ENCODE measurements around the gene TSPAN3.

The TSPAN3 gene

GRCh38 chr15:77070495-77071304, at the start of gene TSPAN3:
TSPAN3 (minus strand) TSS chr15:77071109; CDS start chr15:77070954, 155 bp downstream.
- Mint-ChIP-seq H3K4me1 (peaks cover 36% of the 10 kb centered on the region), H3K9me3 (no peaks in the 10 kb centered on the region), H3K27me3 (no peaks in the 10 kb centered on the region), H3K36me3 (peaks cover 9% of the 10 kb centered on the region), H3K27ac (peak within 1 kb of the TSS; percentile 86), H3K4me3 (peak within 1 kb of the TSS; percentile 90)
- peak; percentile 92 for ATAC-seq (ENCODE audit: low read depth)
- DNase-seq (ENCODE audit: low spot score in 2 of 2): peak; percentile 92 to 93

GRCh38 chr15:77120576-77120975, 49.7 kb upstream of the TSPAN3 start:
- Mint-ChIP-seq H3K27ac (no peak overlapping the region), H3K4me3 (no peak overlapping the region), H3K27me3 (no peaks in the 10 kb centered on the region), H3K4me1 (peaks cover 34% of the 10 kb centered on the region), H3K9me3 (no peaks in the 10 kb centered on the region), H3K36me3 (no peaks in the 10 kb centered on the region)
- no peak for ATAC-seq (ENCODE audit: low read depth)
- DNase-seq (ENCODE audit: low spot score in 2 of 2): no peak

GRCh38 chr15:77119446-77119845, 48.5 kb upstream of the TSPAN3 start:
- Mint-ChIP-seq H3K9me3 (no peaks in the 10 kb centered on the region), H3K36me3 (peaks cover 4% of the 10 kb centered on the region), H3K27ac (peak overlapping the region; percentile 11), H3K4me3 (no peak overlapping the region), H3K4me1 (peaks cover 34% of the 10 kb centered on the region), H3K27me3 (no peaks in the 10 kb centered on the region)
- DNase-seq (ENCODE audit: low spot score in 2 of 2): no peak
- no peak for ATAC-seq (ENCODE audit: low read depth)

GRCh38 chr15:77118882-77119321, 48.0 kb upstream of the TSPAN3 start:
- ATAC-seq (ENCODE audit: low read depth): peak; percentile 65
- Mint-ChIP-seq H3K4me3 (no peak overlapping the region), H3K27me3 (no peaks in the 10 kb centered on the region), H3K4me1 (peaks cover 28% of the 10 kb centered on the region), H3K9me3 (no peaks in the 10 kb centered on the region), H3K36me3 (peaks cover 7% of the 10 kb centered on the region), H3K27ac (peak overlapping the region; percentile 11)
- peak in 1 of 2 donors; percentile 42 for DNase-seq (ENCODE audit: low spot score in 2 of 2)

GRCh38 chr15:77115179-77115578, 44.3 kb upstream of the TSPAN3 start:
- Mint-ChIP-seq H3K36me3 (peaks cover 20% of the 10 kb centered on the region), H3K27me3 (no peaks in the 10 kb centered on the region), H3K9me3 (no peaks in the 10 kb centered on the region), H3K27ac (no peak overlapping the region), H3K4me1 (peaks cover 16% of the 10 kb centered on the region), H3K4me3 (no peak overlapping the region)
- ATAC-seq (ENCODE audit: low read depth) (no peak), DNase-seq (ENCODE audit: low spot score in 2 of 2) (no peak)

- peaks cover 9% of the 10 kb centered on the region for H3K4me1 Mint-ChIP-seq
- H3K36me3 Mint-ChIP-seq: peaks cover 20% of the 10 kb centered on the region
- no peak overlapping the region for H3K4me3 Mint-ChIP-seq
- no peaks in the 10 kb centered on the region for H3K27me3 Mint-ChIP-seq
- H3K9me3 Mint-ChIP-seq: no peaks in the 10 kb centered on the region
- ATAC-seq (ENCODE audit: low read depth): no peak
- no peak for DNase-seq (ENCODE audit: low spot score in 2 of 2)
- no peak overlapping the region for H3K27ac Mint-ChIP-seq
Observed at GRCh38 chr15:77112838-77113504, 42.1 kb upstream of the TSPAN3 start.

GRCh38 chr15:77111789-77112188, 40.9 kb upstream of the TSPAN3 start:
- Mint-ChIP-seq H3K36me3 (peaks cover 20% of the 10 kb centered on the region), H3K27ac (no peak overlapping the region), H3K27me3 (no peaks in the 10 kb centered on the region), H3K4me3 (no peak overlapping the region), H3K9me3 (no peaks in the 10 kb centered on the region), H3K4me1 (peaks cover 17% of the 10 kb centered on the region)
- DNase-seq (ENCODE audit: low spot score in 2 of 2) (no peak), ATAC-seq (ENCODE audit: low read depth) (no peak)

- Mint-ChIP-seq H3K27ac (peak overlapping the region; percentile 61), H3K9me3 (no peaks in the 10 kb centered on the region), H3K27me3 (no peaks in the 10 kb centered on the region), H3K36me3 (peaks cover 5% of the 10 kb centered on the region), H3K4me3 (no peak overlapping the region), H3K4me1 (peaks cover 9% of the 10 kb centered on the region)
- peak; percentile 52 for ATAC-seq (ENCODE audit: low read depth)
- DNase-seq (ENCODE audit: low spot score in 2 of 2): peak in 1 of 2 donors; percentile 22
Observed at GRCh38 chr15:77107531-77108355, 36.8 kb upstream of the TSPAN3 start.

GRCh38 chr15:77107068-77107467, 36.2 kb upstream of the TSPAN3 start:
- no peak for ATAC-seq (ENCODE audit: low read depth)
- H3K36me3 Mint-ChIP-seq: peaks cover 4% of the 10 kb centered on the region
- H3K4me3 Mint-ChIP-seq: no peak overlapping the region
- H3K27me3 Mint-ChIP-seq: no peaks in the 10 kb centered on the region
- H3K27ac Mint-ChIP-seq: no peak overlapping the region
- peaks cover 8% of the 10 kb centered on the region for H3K4me1 Mint-ChIP-seq
- H3K9me3 Mint-ChIP-seq: no peaks in the 10 kb centered on the region
- no peak for DNase-seq (ENCODE audit: low spot score in 2 of 2)

GRCh38 chr15:77104155-77104554, 33.2 kb upstream of the TSPAN3 start:
- H3K4me1 Mint-ChIP-seq: peaks cover 21% of the 10 kb centered on the region
- no peaks in the 10 kb centered on the region for H3K36me3 Mint-ChIP-seq
- no peak overlapping the region for H3K27ac Mint-ChIP-seq
- H3K27me3 Mint-ChIP-seq: no peaks in the 10 kb centered on the region
- DNase-seq (ENCODE audit: low spot score in 2 of 2) (no peak), ATAC-seq (ENCODE audit: low read depth) (no peak)
- H3K9me3 Mint-ChIP-seq: no peaks in the 10 kb centered on the region
- H3K4me3 Mint-ChIP-seq: no peak overlapping the region

- Mint-ChIP-seq H3K27ac (no peak overlapping the region), H3K27me3 (no peaks in the 10 kb centered on the region), H3K4me3 (no peak overlapping the region), H3K4me1 (peaks cover 13% of the 10 kb centered on the region), H3K9me3 (no peaks in the 10 kb centered on the region), H3K36me3 (no peaks in the 10 kb centered on the region)
- peak; percentile 54 for ATAC-seq (ENCODE audit: low read depth)
- no peak for DNase-seq (ENCODE audit: low spot score in 2 of 2)
Observed at GRCh38 chr15:77099741-77100463, 29.0 kb upstream of the TSPAN3 start.

GRCh38 chr15:77098572-77098971, 27.7 kb upstream of the TSPAN3 start:
- no peak overlapping the region for H3K27ac Mint-ChIP-seq
- H3K36me3 Mint-ChIP-seq: no peaks in the 10 kb centered on the region
- no peak overlapping the region for H3K4me3 Mint-ChIP-seq
- DNase-seq (ENCODE audit: low spot score in 2 of 2) (no peak), ATAC-seq (ENCODE audit: low read depth) (no peak)
- no peaks in the 10 kb centered on the region for H3K27me3 Mint-ChIP-seq
- H3K4me1 Mint-ChIP-seq: peaks cover 13% of the 10 kb centered on the region
- no peaks in the 10 kb centered on the region for H3K9me3 Mint-ChIP-seq

- Mint-ChIP-seq H3K4me3 (no peak overlapping the region), H3K9me3 (no peaks in the 10 kb centered on the region), H3K36me3 (no peaks in the 10 kb centered on the region), H3K27ac (no peak overlapping the region), H3K4me1 (peaks cover 13% of the 10 kb centered on the region), H3K27me3 (no peaks in the 10 kb centered on the region)
- no peak for DNase-seq (ENCODE audit: low spot score in 2 of 2)
- no peak for ATAC-seq (ENCODE audit: low read depth)
Observed at GRCh38 chr15:77097921-77098320, 27.0 kb upstream of the TSPAN3 start.

All from memory B cell (primary cell).